GM18526 (cell line): Measurements from ENCODE around the gene FAM193A.

Experiments
- POLR2A ChIP-seq: IDR thresholded peaks from 3 replicates; pipeline ENCODE4 v1.6.1; 2011; ENCODE audit not compliant: insufficient read length; ENCODE audit errors: extremely low read depth

FAM193A gene

DNA sequence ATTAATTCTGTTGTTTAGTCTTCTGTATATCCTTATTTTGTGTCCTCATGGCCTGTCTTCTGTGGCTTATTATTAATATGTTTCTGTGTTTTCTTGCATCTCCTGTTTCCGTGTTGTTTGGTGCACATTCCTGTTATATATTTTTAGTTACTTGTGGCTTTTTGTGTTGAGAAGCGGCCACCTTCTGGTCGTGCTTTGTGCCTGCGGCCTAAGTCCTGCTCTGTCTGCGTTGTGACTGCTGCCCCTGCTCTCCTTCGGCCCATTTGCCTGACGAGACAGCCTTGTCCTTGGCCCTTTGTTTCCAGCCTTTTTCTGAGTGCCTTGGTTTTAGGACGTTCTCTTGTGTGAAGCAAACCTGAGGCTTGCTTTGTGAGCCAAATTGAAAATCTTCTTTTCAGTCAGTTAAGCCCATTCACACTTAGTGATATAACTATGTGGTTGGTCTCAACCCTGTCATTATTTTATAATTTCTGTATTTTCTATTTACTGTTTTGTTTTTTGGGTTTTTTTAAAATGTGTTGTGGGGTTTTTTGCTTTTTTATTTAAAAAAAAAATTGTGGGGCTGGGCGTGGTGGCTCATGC lies 175.9 kb downstream of the FAM193A start:
- no peak for TF ChIP-seq POLR2A

DNA sequence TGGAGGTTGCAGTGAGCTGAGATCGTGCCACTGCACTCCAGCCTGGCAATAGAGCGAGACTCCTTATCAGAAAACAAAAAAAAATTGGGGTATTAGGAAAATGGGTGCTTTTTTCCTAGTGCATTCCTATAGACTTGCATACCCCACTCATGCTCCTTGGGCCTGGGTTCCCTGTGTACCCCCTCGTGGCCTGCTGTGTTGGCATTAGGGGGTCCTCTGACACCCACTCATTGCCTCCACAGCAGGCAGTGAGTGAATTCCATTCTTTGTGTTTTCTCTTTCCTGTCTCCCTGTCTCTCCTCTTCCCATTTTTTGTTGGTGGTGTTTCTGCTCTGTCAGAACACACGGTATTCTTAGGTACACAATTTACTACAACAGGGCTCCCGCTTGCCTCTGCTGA lies 176.9 kb downstream of the FAM193A start:
- TF ChIP-seq POLR2A, result no peak

DNA sequence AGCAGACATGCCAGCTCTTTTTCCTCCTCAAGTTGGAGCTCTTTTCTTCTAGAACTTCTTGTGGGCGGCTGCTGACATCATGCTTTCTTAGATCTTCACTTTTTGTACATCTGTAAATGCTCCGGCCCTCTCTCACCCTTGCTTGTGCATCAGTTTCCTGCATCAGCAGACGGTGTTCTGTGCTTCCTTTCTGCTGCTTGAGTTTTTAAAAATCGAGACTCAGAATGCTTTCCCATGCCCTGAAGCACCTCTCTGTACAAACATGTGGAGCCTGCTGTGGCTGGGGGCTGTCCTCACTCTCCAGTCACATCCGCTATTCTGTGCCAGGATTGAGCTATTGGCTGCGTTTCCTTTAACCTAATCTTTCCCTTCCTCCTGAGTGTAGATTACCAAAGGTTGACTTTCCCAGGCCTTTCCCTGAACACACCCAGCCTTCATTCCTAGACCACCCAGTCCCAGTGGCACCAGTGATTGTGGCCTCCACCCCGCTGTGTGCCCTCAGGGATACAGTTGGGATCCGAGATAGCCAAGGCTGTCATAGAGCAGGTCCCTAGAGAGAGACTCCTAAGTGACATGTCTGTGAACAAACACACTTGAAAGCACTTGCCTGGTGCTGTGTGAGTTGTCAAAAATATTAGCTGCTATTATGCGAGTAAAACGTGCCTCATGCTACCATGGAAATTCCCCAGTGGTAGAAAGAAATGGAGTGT lies 177.8 kb downstream of the FAM193A start:
- no peak for TF ChIP-seq POLR2A

DNA sequence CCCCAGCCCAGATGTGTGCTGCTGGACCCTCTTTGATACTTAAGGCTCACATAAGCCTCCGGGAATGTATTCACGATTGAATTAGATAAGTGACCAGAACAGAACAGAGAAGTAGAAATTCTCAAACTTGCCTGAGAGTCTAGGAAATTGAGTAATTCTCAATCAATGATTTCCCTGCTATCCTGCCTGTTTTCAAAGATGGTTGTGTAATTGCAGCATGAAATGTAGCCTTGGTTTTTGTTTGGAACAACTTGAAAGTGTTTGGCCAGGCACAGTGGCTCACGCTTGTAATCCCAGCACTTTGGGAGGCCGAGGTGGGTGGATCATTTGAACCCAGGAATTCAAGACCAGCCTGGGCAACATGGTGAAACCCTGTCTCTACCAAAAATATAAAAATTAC lies 178.5 kb downstream of the FAM193A start:
- TF ChIP-seq POLR2A, result no peak

DNA sequence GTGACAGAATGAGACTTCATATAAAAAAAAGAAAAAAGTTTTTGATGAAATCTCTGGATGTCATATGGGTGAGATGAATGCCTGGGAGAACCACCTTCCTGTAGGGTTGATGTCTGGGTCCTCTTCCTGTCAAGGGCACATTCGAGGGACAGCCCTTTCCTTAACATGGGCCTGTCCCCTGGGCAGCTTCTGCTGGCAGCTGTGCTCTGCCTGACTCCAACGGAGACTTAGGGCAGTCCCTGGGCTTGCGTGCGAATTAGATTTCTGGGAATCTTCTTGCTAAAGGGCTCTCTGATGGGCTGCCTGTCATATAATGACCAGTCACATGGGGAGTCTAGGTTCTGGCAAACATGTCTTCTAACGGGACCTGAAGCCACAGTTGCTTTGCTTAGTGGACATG lies 179.0 kb downstream of the FAM193A start:
- no peak for TF ChIP-seq POLR2A

DNA sequence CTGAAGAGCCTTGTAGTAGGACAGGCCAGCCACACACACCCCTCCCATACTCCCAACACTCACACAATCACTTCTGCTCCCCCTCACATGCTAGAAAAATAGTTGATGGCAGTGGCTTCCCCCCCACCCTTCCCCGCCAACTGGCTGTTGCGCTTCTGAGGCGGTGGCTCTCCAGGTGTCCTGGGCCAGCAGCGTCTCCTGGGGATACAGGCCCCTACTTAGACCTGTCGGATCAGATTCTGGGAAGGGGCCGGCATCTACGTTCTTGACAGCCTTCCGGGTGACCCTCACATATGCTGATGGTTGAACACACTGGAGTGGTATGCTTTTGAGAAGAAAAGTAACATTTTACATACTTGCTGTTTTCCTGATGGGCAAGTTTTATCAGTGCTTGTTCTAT lies 179.8 kb downstream of the FAM193A start:
- no peak for TF ChIP-seq POLR2A

DNA sequence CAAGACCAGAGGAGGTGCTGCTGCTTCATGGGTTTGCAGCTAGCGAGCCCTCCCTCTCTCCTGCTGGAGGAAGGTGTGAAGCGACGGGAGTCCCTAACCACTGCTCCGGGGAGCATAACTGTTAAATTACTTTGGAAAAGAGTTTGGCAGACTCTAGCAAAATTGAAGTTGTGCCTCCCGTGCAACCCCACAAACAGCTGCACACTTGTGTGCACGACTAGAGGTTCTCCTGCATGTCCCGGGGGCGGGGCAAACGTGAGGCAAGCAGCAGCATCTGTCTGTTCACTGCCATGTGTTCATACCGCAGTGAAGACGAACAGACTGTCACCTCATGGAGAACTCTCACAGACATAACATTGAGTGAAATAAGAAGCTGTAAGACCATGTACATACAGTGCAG lies 185.1 kb downstream of the FAM193A start:
- no peak for TF ChIP-seq POLR2A

DNA sequence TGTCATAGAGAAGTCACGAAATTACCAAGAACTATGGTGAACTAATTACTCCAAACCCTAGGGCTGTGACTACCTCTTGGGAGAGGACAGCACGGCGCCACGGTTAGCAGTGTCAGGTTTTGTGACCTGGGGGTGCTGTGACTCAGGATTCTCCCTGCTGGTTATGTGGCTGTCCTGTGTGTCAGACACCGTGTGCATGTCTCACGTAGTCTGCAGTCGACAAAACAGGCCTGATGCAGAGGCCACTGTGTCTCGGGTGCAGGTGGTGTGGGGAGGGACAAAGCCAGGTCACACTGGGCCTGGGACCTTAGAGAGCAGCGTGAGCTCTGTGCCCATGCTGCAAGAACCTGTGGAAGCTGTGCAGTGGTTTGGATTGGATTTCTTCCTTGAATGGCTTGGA lies 185.6 kb downstream of the FAM193A start:
- no peak for TF ChIP-seq POLR2A

DNA sequence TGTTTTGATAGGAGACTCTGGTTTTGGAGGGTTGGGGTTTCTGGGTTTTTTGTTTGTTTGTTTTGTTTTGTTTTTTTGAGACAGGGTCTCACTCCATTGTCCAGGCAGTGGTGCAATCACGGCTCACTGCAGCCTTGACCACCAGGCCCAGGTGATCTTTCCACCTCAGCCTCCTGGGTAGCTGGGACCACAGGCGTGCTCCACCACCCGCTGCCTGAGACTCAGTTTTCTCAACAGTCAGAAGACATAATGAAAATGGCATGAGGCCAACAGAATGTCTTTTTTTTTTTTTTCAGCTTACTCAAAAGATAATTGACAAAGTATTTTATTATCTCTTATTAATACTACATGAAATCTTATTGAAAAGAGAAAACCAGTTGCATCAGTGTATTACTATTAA lies 187.3 kb downstream of the FAM193A start:
- TF ChIP-seq POLR2A, result no peak

DNA sequence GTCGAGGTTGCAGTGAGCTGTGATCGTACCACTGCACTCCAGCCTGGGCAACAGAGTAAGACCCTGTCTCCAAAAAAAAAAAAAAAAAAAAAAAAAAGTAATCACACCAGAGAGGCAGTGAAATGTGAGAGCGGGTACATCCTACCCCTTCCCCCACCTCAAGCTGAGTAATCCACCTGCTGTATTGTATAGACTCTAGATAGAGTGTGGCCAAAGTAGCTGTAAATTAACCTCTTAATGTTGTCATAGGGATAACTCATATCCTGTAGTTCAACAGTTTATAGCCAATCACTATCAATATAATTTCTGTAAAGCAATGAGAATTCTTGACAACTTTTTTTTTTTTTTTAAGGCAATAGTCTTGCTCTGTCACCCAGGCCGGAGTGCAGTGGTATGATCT lies 188.9 kb downstream of the FAM193A start:
- TF ChIP-seq POLR2A, result no peak

DNA sequence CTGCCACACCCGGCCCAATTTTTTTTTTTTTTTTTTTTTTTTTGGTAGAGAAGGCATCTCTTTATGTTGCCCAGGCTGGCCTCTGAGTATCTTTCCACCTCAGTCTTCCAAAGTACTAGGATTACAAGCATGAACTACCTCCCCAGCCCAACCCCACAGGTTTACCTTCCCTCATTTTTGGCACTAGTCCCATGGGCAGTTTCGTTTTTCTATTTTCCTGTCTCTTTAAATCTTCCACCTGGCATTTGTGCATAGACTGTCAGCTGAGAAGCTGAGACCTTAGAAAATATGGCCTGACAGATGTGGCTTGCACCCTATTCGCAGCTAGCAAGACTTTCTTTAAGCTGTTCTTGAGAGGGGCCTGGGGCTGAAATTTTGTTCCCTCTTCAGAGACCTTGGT lies 191.8 kb downstream of the FAM193A start:
- TF ChIP-seq POLR2A, result no peak

DNA sequence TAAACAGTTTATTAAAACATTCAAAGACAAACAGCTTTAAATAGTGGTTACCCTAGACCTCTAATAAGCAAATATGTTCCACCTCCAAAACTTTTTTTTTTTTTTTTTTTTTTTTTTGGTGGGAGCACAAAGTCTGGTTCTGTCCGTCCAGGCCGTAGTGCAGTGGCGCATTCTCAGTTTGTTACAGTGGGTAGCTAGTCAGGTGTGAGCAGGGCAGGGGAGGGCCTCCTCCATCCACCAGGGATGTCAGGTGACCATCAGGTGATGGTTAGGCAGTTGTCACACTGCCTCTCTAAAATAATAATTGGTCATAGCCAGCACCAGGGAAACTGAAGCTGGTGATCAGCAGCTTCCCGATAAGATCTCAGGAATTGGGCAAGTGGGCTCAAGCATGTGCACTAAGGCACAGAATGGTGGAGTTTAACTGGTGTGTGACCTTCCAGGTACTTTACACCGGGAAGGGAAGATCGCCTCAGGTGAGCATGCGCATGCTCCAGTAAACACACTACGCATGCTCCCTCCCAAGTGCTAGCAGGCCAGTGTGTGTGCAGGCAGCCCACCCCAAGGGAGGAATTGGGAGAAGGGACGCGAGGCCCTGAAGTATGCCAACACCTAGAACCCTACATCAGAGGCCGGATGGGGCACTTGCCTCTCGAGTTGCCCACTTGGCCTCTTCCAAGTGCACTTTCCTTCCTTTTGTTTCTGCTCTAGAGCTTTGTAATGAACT lies 192.5 kb downstream of the FAM193A start:
- TF ChIP-seq POLR2A, result no peak

DNA sequence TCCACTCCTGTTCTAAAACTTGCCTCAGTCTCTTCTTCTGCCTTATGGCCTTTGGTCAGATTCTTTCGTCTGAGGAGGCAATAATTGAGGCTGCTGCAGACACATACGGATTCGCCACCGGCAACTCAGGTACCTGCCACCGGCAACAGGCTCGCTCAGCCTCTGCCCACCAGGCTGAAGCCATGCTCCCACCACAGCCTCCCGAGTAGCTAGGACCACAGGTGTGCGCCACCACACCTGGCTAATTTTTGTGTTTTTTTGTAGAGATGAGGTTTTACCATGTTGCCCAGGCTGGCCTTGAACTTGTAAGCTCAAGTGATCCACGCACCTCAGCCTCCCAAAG lies 193.1 kb downstream of the FAM193A start:
- TF ChIP-seq POLR2A, result no peak

DNA sequence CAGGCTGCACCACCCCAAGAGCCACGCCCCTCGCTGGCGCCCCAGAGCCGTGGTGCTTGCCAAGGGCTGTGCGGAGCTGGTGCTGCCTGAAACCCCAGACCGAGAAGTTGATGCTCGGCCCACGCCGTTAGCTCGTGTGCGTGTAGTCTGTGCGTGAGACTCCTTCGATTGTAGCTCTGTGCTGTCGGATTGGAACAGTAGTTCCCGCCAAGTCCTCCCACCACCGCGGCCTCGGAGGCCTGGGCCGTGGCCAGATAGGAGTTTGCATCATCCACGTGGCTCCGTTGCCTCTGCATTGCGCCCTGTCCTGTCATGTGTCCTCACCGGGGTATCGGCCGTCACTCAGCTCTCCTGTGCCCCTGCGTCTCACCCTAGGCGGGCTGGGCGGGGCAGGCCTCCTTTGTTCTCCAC lies 195.5 kb downstream of the FAM193A start:
- no peak for TF ChIP-seq POLR2A

DNA sequence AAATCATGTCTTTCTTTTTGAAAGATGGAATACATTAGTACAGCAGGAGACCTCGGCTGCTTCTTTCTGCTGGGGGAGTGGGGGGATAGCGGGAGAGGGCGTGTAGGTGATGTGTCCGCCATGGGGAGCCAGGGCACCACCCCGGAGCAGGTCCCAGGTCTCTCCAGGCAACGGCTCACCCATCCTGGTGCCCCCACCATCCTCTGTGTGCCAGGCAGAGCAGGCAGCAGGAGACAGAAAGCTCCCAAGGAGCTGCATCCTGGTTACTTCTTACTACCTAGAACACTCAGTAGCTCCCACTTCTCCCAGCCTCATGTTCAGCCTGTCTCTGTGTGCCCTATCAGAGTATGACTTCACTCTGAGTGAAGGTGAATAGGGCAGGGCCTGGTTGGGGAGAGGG lies 196.1 kb downstream of the FAM193A start:
- TF ChIP-seq POLR2A, result no peak

DNA sequence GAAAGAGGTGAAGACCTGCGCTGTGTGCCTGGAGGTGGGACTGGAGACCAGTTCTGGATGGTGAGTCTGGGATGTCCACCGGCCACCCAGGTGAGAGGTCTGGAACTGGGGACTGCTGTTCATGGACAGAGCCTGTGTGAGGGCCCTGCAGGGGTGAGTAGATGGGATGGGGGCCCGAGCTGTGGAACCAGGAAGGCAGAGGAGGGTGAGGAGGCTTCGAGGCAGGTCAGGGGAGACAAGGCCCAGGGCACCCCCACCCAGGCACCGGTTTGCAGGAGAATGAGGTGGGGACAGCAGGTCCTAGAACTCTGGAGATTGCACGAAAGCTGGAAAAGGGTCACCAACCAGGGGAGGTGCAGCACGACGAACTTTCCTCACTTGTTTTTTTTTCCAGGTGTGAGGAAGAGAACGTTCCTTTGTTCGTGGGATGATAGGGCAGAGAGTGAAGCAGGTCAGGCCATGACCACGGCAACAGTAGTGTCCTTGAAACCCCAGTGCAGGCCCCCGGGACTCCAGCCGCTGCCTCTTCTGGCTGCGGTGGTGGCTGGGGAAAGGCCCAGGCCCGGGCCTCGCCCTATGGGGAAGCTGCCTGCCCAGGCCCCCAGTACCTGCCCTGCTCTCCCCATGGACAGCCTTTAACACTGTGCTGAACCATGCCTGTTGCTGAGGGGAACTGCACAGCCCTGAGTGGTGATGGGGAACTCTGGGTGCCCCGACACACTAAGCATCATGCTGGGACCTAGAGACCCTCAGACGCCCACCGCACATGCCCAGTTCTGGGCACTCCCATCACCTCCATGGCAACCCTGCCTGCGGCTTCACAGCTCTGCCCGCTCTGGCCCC lies 196.8 kb downstream of the FAM193A start:
- no peak for TF ChIP-seq POLR2A
